Activated naive CD8-positive, alpha-beta T cell (primary cell): ENCODE measurements around the gene KCNQ2.

Experiments used
- H3K27ac Mint-ChIP-seq: one replicate; pipeline ENCODE4 v1.8.0; 2021; ENCODE audit warnings: mixed read lengths
- H3K27me3 Mint-ChIP-seq: one replicate; pipeline ENCODE4 v1.8.0; 2021; ENCODE audit warnings: mixed read lengths
- H3K36me3 Mint-ChIP-seq: one replicate; pipeline ENCODE4 v1.8.0; 2021; ENCODE audit warnings: mixed read lengths
- H3K4me1 Mint-ChIP-seq: one replicate; pipeline ENCODE4 v1.8.0; 2021; ENCODE audit warnings: low read depth, mixed read lengths
- H3K4me3 Mint-ChIP-seq: one replicate; pipeline ENCODE4 v1.8.0; 2021; ENCODE audit warnings: mild to moderate bottlenecking, mixed read lengths
- H3K9me3 Mint-ChIP-seq: one replicate; pipeline ENCODE4 v1.8.0; 2021; ENCODE audit warnings: low read depth, mixed read lengths

KCNQ2 gene

DNA sequence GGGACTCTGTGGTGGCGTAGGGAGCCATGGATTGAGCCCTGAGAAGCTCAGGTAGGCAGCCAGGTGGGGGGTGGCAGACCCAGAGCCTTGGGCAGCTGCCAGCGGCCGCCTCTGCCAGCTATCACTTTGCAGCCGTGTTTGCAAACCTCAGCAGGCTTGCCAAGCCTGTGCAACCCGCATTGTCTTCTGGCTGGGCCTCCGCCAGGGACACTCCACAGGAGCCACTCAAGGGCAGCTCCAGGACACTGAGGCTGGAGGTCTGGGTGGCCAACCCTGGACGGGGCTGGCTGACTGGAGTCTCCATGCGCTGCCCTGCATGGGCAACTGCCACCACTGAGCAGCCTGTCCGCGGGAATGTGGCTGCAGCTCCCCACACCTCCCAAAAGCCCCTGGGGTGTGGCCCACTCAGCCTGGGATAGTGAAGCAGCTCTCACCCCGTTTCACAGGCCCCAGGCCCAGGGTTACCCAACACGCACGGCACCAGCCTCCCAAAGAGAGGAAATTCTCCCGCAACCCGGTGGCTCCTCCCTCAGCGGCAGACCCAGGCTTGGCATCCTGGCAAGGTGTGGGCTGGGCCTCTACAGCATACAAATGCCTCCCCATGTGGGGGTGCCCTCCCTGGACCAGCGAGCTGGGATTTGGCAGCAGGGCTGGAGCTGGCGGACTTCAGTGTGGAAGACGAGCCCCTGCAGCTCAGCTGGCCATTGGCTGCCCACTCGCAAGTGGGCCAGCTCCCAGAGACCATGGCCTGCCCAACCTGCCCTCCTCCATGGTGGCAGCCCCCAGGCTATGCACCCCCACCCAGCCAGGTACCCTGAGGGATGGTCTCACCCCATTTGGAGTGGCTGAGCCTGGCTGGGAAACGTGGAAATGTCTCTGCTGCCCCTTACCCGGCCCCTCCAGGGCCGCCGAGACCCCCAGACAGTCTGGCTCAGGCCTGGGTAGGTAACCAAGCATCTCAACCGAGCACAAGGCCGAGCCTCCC is 114.2 kb downstream of the KCNQ2 start:
- Mint-ChIP-seq H3K4me1 (peaks cover 2% of the 10 kb centered on the region), H3K4me3 (no peak overlapping the region), H3K27me3 (peaks cover 12% of the 10 kb centered on the region), H3K9me3 (no peaks in the 10 kb centered on the region), H3K36me3 (no peaks in the 10 kb centered on the region), H3K27ac (no peak overlapping the region)

DNA sequence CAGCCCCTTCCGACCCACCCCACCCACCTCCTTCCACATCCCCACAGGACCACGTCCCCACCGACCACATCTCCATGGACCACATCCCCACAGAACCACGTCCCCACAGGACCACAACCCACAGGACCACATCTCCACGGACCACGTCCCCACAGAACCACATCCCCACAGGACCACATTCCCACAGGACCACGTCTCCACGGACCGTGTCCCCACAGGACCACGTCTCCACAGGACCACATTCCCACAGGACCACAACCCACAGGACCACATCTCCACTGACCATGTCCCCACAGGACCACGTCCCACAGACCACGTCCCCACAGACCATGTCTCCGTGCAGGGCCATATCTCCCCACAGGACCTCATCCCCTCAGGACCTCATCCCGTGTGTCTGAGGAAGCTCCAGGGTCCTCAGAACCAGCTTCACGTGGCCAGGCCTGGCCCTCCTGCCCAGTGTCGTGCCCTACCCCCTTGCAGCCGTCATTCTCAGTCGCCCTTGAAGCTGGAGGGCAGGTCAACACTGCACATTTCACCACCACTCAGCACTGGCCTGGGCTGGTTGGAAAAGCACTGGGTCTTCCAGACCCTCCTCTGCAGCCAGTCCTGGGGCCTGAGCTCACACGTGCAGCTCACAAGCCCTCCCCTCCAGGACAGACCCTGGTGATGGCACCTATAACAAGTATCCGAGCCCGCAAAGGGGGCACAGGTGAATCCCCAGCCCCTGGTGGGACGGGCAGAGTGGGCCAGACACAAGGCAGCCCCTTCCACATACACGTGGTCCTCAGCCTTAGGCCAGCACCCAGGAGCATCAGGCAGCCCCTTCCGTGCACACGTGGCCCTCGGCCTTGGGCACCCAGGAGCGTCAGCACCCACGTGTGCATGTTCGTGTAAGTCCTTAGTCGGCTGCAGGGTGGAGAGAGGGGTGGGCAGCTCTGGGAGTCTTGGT is 115.2 kb downstream of the KCNQ2 start:
- Mint-ChIP-seq H3K36me3 (no peaks in the 10 kb centered on the region), H3K9me3 (no peaks in the 10 kb centered on the region), H3K4me3 (no peak overlapping the region), H3K27ac (no peak overlapping the region), H3K4me1 (no peaks in the 10 kb centered on the region), H3K27me3 (peaks cover 4% of the 10 kb centered on the region)

DNA sequence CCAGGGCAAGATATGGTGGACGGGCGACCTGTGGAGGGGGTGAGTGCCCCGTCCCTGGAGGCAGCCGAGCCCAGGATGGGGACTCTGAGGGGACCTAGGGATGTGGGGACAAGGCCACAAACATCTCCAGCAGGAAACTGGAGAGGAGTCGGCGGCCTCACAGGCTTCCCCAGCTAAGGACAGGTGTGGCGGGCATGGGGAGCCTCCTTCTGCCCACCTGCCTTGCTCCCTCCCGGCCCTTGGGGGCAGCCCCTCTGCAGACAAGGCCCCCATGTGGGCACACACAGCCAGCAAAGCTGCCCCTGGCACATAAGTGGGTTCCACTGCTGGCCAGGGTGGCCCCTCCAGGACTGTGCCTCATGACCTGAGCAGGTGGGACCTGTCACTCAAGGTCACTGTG is 115.9 kb downstream of the KCNQ2 start:
- Mint-ChIP-seq H3K36me3 (no peaks in the 10 kb centered on the region), H3K27me3 (peaks cover 4% of the 10 kb centered on the region), H3K27ac (no peak overlapping the region), H3K4me1 (no peaks in the 10 kb centered on the region), H3K4me3 (no peak overlapping the region), H3K9me3 (no peaks in the 10 kb centered on the region)

DNA sequence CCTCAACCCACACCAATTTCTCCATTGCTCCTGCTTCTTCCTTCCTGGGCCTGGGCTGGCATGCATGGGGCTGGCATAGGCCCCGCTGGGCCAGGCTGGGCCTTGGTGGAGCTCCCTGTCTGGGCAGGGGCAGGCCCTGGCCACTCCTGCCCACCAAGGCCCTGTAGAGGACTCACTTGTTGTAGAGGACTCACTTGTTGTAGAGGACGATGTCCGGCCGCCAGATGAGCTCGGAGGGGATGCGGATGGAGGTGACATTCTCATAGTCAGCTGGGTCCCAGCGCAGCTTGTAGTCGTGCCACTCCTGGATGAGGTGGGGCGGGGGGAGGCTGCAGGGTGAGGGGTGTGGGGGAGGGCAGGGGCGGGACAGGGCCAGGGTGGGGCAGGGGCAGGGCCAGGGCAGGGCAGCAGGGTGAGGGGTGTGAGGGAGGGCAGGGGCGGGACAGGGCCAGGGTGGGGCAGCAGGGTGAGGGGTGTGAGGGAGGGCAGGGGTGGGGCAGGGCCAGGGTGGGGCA is 116.6 kb downstream of the KCNQ2 start:
- peaks cover 4% of the 10 kb centered on the region for H3K27me3 Mint-ChIP-seq
- no peak overlapping the region for H3K27ac Mint-ChIP-seq
- no peaks in the 10 kb centered on the region for H3K4me1 Mint-ChIP-seq
- no peaks in the 10 kb centered on the region for H3K36me3 Mint-ChIP-seq
- H3K9me3 Mint-ChIP-seq = no peaks in the 10 kb centered on the region
- no peak overlapping the region for H3K4me3 Mint-ChIP-seq

DNA sequence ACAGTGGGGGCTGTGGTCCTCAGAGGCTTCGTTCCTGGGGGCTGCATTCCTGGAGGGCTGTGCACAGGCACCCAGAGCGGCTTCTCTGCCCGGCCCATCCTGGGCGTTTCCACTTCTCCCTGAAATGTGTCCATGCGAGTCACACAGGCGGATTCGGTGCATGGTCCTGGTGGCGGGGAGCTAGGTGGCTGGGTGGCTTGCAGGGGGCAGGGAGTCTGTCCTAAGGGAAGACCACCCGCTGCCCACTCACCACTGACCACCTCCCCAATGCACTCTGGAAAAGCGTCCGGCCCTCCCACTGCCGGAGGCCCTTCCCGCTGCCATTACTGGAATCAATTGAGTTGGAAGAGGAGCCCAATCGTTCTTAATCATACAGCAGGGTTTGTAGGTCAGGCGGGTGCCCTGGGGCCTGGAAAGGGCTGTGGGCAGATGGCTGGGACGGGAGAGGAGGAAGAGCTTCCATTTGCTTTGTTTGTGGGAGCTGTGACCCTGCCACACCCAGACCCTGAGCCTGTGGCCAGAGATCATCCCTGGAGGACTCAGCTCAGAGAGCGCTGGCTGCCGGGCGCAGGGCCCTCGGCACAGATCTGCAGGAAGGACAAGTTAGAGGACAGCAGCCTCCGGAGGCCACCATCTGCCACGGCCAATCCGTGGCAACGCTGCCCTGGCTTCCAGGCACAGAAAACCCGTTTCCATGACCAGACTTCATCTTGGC is 117.7 kb downstream of the KCNQ2 start:
- Mint-ChIP-seq H3K36me3 (no peaks in the 10 kb centered on the region), H3K9me3 (no peaks in the 10 kb centered on the region), H3K27me3 (peaks cover 4% of the 10 kb centered on the region), H3K4me3 (no peak overlapping the region), H3K4me1 (no peaks in the 10 kb centered on the region), H3K27ac (no peak overlapping the region)

DNA sequence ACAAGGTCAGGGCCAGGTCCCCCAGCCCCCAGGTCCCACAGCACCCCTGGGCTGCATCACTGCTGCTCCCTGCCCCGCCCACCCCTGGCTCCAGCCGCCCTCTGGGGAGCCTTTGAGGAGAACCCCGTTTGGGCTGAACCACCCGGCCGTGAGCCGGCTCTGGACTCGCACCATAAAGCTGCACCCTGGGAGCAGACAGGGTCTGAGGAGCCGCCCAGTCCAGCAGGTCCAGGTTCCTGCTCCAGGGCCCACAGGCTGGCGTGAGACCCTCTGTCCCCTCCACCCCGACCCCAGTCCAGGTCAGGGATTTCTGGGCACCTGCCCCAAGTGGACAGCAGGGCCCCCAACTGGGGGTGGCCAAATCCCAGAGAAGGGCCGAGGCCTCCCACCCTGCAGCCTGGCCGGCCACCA is 119.6 kb downstream of the KCNQ2 start:
- Mint-ChIP-seq H3K36me3 (no peaks in the 10 kb centered on the region), H3K9me3 (no peaks in the 10 kb centered on the region), H3K4me3 (no peak overlapping the region), H3K27me3 (no peaks in the 10 kb centered on the region), H3K27ac (no peak overlapping the region), H3K4me1 (no peaks in the 10 kb centered on the region)

DNA sequence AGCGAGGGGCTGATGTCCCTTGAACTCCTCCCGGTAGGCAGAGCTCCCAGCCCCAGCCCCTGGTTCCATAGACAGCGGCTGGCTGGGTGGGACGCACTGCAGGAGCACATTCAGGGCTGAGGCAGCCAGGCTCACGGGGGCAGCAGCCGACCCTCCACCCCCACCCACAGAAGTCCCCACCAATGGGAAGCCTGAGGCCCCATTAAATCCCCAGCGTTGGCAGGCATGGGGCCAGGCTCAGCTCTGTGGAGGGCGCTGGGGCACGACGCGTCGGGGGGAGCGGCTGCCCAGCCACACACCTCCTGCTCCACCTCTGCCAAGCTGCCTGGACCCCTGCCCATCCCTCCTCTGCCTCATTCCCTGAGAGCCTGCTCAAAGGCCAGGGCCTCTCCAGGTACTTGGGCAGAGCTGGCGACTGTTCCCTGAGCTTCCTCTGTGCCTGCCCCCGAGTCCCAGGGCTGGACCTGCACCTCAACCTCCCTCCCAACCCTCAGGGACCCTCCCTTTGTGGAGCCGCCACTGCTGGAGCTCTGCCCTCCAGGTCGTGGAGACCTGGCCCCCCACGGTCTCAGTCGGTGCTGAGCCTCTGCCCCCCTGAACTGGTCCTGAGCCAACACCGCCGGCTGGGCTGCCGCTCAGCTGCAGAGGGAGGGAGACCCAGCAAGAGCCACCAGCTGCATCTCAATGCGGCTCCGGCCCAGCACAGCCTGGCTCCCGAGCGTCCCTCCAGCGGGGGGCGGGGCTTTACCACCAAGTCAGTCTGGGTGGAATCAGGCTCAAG is 120.5 kb downstream of the KCNQ2 start:
- Mint-ChIP-seq H3K9me3 (no peaks in the 10 kb centered on the region), H3K36me3 (no peaks in the 10 kb centered on the region), H3K27me3 (no peaks in the 10 kb centered on the region), H3K27ac (no peak overlapping the region), H3K4me1 (no peaks in the 10 kb centered on the region), H3K4me3 (no peak overlapping the region)

DNA sequence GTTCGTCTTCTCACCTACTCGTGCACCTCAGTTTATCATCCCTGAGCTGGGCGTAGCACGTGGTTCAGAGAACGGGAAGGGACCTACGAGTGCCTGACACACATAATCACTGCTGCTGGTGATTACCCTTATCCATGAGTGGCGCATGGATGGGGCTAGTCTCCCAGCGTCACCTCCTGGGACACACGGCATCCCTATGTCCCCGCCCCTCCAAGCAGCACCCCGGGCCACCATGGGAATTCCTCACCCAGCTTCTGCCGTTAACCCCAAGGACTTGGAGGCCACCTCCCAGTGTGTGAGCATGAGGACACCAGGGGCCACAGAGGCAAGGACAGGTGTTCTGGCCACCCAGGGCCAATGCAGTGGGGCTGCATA is 121.1 kb downstream of the KCNQ2 start:
- H3K27ac Mint-ChIP-seq = no peak overlapping the region
- H3K36me3 Mint-ChIP-seq = no peaks in the 10 kb centered on the region
- no peaks in the 10 kb centered on the region for H3K9me3 Mint-ChIP-seq
- no peaks in the 10 kb centered on the region for H3K27me3 Mint-ChIP-seq
- H3K4me3 Mint-ChIP-seq = no peak overlapping the region
- H3K4me1 Mint-ChIP-seq = no peaks in the 10 kb centered on the region

DNA sequence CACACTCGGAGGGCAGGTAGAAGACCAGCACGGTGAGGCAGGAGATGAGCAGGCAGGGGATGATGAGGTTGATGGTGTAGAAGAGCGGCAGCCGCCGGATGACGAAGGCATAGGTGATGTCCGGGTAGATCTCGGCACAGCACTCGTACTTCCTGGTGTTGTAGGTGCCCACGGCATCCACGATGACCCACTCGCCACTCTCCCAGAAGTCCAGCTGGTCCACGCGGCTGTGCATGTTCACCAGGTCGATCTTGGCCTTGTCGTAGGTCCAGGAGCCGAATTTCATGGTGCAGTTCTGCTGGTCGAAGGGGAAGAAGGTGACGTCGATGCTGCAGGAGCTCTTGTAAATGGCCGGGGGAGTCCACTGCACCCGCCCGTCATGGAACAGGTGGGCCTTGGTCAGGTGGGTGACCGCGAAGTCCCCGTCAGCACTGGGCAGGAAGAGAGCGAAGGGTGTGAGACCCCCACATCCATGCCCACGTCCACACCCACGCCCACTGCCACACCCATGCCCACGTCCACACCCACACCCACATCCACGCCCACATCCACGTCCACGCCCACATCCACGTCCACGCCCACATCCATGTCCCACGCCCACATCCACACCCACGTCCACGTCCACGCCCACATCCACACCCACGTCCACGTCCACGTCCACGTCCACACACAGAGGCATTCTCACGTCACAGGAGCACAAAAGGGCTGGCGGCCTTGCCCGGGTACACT is 121.7 kb downstream of the KCNQ2 start:
- H3K36me3 Mint-ChIP-seq = no peaks in the 10 kb centered on the region
- H3K9me3 Mint-ChIP-seq = no peaks in the 10 kb centered on the region
- no peaks in the 10 kb centered on the region for H3K27me3 Mint-ChIP-seq
- H3K4me1 Mint-ChIP-seq = no peaks in the 10 kb centered on the region
- no peak overlapping the region for H3K4me3 Mint-ChIP-seq
- H3K27ac Mint-ChIP-seq = no peak overlapping the region
